ENCODE data around the gene EXOSC10. TPM values are rescaled to one million over a fixed set of nuclear protein-coding genes. Genes with fewer than 3 reads are reported as not detected.
A peak's percentile ranks its signal among the peaks of the same experiment; 100 is the strongest.

The EXOSC10 gene
- total and polyA plus RNA-seq, 8 donors, result 42.9 to 116 (median 104) TPM

- DNase-seq (no peak), ATAC-seq (no peak)
- no peak for TF ChIP-seq CTCF (IDR thresholded peaks at IDR 0.05)
- peaks cover 4 to 7% of the 10 kb centered on the region in 2 donors for H3K4me1 ChIP-seq
- no peak overlapping the region for H3K27ac ChIP-seq
- no peaks in the 10 kb centered on the region for H3K27me3 ChIP-seq
- no peaks in the 10 kb centered on the region for H3K9me3 ChIP-seq
- H3K4me3 ChIP-seq, result no peak overlapping the region
- peaks cover 0 to 96% of the 10 kb centered on the region in 2 donors for H3K36me3 ChIP-seq
- intact Hi-C loops (cut with DNase I), result no loop called here
Observed at GRCh38 chr1:11143907-11144306, 44.2 kb upstream of the EXOSC10 start.

- no peak for DNase-seq
- Histone ChIP-seq H3K4me3 (no peak overlapping the region), H3K27ac (no peak overlapping the region), H3K27me3 (no peaks in the 10 kb centered on the region), H3K36me3 (peaks cover 0 to 96% of the 10 kb centered on the region in 2 donors), H3K4me1 (peaks cover 4 to 7% of the 10 kb centered on the region in 2 donors), H3K9me3 (no peaks in the 10 kb centered on the region)
- TF ChIP-seq CTCF (IDR thresholded peaks at IDR 0.05), result no peak
- intact Hi-C loops (cut with DNase I), result no loop called here
- no peak for ATAC-seq
Observed at GRCh38 chr1:11143401-11143800, 43.7 kb upstream of the EXOSC10 start.

DNA sequence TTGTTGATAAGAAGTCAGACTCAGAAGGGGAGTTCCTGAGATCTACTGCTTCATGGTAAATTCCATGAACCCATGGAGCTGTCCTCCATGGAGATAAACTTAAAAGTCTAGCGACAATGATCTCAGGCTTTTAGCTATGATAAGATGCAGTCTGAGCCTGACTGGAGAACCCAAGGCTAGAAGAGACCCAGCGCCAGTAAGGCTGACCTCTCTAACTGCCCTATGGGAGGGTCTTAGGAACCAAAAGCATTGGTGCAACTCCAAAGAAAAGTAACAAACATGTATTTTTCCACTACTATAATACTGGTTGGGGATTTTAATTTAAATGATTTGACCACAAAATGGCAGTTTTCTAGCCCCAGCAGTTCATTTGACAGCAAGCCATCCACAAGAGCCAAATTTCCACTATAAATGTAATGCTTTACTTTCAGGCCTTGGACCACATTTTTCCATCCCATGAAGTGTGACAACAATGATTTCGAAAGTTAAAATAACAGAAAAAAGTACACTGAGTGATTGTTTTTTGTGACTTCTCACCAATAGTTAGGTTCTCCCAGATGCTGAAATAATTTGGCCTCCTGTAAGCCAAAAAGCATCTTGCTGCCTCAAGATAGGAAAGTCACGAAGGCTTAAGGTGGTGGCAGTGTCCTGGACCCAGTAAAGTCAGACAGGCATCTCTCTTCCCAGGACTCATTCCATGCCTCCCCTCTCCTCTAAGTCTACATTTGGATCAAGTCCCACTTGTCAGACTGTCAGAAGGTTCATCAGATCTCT lies 43.1 kb upstream of the EXOSC10 start:
- Histone ChIP-seq H3K27me3 (no peaks in the 10 kb centered on the region), H3K27ac (no peak overlapping the region), H3K36me3 (peaks cover 0 to 96% of the 10 kb centered on the region in 2 donors), H3K9me3 (no peaks in the 10 kb centered on the region), H3K4me1 (peaks cover 4 to 7% of the 10 kb centered on the region in 2 donors), H3K4me3 (no peak overlapping the region)
- intact Hi-C loops (cut with DNase I), result no loop called here
- no peak for TF ChIP-seq CTCF (IDR thresholded peaks at IDR 0.05)
- ATAC-seq, result peak; percentile 57
- peak in 2 of 4 donors; percentile 59 to 65 for DNase-seq

DNA sequence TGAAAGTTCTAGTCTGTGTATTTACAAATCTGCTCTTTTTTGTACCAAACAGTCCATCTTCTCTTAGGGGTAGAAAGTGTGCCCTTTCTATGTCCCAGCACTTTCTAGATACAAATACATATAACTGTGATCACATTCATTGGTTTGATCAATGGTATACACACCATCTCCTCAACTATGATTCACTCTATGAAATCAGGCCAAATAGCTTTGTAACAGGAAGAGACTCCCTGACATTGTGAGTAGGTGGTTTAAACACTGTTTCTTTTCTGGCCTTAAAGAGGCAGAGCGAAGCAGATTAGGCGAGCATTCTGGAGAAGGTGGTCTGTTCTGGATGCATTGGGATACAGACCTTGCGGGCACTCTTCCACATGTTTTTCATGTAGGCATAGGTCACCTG lies 39.3 kb upstream of the EXOSC10 start:
- ATAC-seq (peak; percentile 32), DNase-seq (no peak)
- H3K27me3 ChIP-seq, result no peaks in the 10 kb centered on the region
- TF ChIP-seq CTCF (IDR thresholded peaks at IDR 0.05), result no peak
- no peaks in the 10 kb centered on the region for H3K9me3 ChIP-seq
- H3K4me1 ChIP-seq, result no peaks in the 10 kb centered on the region
- H3K4me3 ChIP-seq, result no peak overlapping the region
- peaks cover 0 to 96% of the 10 kb centered on the region in 2 donors for H3K36me3 ChIP-seq
- intact Hi-C loops (cut with DNase I), result no loop called here
- no peak overlapping the region for H3K27ac ChIP-seq

DNA sequence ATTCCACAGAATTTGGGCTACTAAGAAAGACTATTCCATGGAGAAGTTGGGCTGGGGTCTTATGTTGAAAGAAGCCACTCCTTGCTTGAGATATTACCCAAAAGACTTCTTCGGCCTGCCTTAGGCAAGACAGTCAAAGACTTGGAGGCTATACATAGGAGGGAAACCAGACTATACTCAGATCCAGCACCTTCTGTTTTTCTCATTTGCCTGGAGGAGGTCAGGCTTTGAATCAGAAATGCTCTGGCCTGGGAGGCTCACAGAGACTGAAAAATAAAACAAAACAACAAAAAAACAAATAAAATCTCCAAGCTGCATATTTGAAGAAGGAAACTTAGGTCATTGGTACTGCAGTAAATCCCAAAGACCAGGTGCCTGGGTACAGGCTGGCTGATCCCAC lies 38.4 kb upstream of the EXOSC10 start:
- Histone ChIP-seq H3K36me3 (peaks cover 0 to 96% of the 10 kb centered on the region in 2 donors), H3K27ac (no peak overlapping the region), H3K27me3 (no peaks in the 10 kb centered on the region), H3K4me3 (no peak overlapping the region), H3K4me1 (no peaks in the 10 kb centered on the region), H3K9me3 (no peaks in the 10 kb centered on the region)
- no peak for ATAC-seq
- no peak for DNase-seq
- TF ChIP-seq CTCF (IDR thresholded peaks at IDR 0.05), result no peak
- intact Hi-C loops (cut with DNase I), result no loop called here
